A549 (cell line): ENCODE measurements around the gene SLC48A1. TPM values are rescaled to one million over a fixed set of nuclear protein-coding genes. Genes with fewer than 3 reads are reported as not detected.
"Not testable (repeated sequence)": the region's sequence is repeated elsewhere in the genome, so short reads cannot be mapped to it uniquely, and the experiment has no call there.

ENCODE experiments used
- ATAC-seq, 2 experiments: fragments of 200-7000 bp in 1 of 2; fragments of >200 bp in 1 of 2; cut with Nextera tagmentation in 1 of 2; cut with Tn5 transposase in 1 of 2; 3 replicates each; pipeline versions ENCODE4 v1.8.0 to v1.9.1; 2018 to 2020; ENCODE audit warnings: mild to moderate bottlenecking in 1 of 2, moderate library complexity in 1 of 2
- CTCF ChIA-PET: fragments of 300-600 bp; sonication (Branson Sonifier 250); formaldehyde crosslinking; extraction: SDS; loops from one replicate; lab custom pipeline; 2021; ENCODE audit warnings: antibody characterized with exemption, inconsistent platforms; lab: Yijun Ruan, JAX
- POLR2A ChIA-PET: fragments of 350-600 bp; formaldehyde crosslinking; extraction: SDS; loops from one replicate; lab custom pipeline; 2021; ENCODE audit warnings: antibody characterized with exemption, inconsistent platforms; lab: Yijun Ruan, JAX
- DNase-seq, 2 experiments: peaks; one replicate each; pipeline versions ENCODE4 v3.0.0 to v3.0.0-alpha.2; 2011 to 2016; ENCODE audit warnings: low read depth in 1 of 2, low spot score in 1 of 2
- FAIRE-seq: peaks from 2 replicates; lab custom pipeline; 2011; peaks lifted over from hg19 to GRCh38; lab: Jason Lieb, UNC
- H3K27ac ChIP-seq, 2 experiments: fragments of >200 bp; sonication (Bioruptor Twin); formaldehyde crosslinking; 3 replicates each; pipeline ENCODE4 v1.5.1; 2016 to 2017
- H3K4me1 ChIP-seq: fragments of >200 bp; sonication (Bioruptor Twin); formaldehyde crosslinking; 3 replicates; pipeline ENCODE4 v1.6.1; 2016
- H3K4me2 ChIP-seq: fragments of >200 bp; sonication (Bioruptor Twin); formaldehyde crosslinking; 3 replicates; pipeline ENCODE4 v1.6.1; 2016
- H3K4me3 ChIP-seq: fragments of >200 bp; sonication (Bioruptor Twin); formaldehyde crosslinking; 3 replicates; pipeline ENCODE4 v1.5.1; 2016
- H3K9me3 ChIP-seq: fragments of >200 bp; sonication (Bioruptor Twin); formaldehyde crosslinking; 3 replicates; pipeline ENCODE4 v1.6.1; 2016
- EHMT2 ChIP-seq: fragments of 200-600 bp; sonication (generic); IDR thresholded peaks from 2 replicates; pipeline ENCODE4 v1.6.1; 2016; ENCODE audit warnings: antibody characterized with exemption, low read depth, mild to moderate bottlenecking, moderate library complexity
- ESRRA ChIP-seq: fragments of 150-350 bp; IDR thresholded peaks from 2 replicates; pipeline ENCODE4 v1.6.1; 2014; ENCODE audit warnings: mild to moderate bottlenecking, low read length, borderline replicate concordance
- FOSL2 ChIP-seq, 2 experiments: fragments of 450-650 bp in 1 of 2; fragments of >200 bp in 1 of 2; sonication (Bioruptor Twin) in 1 of 2; formaldehyde crosslinking; IDR thresholded peaks; 2 replicates each; pipeline versions ENCODE4 v1.5.0 to v1.6.1; 2016 to 2020; ENCODE audit warnings: mild to moderate bottlenecking in 1 of 2, moderate library complexity in 1 of 2
- GATA3 ChIP-seq: IDR thresholded peaks from 2 replicates; pipeline ENCODE4 v1.6.1; 2012; ENCODE audit warnings: borderline replicate concordance
- HOXB5 ChIP-seq: fragments of 250-450 bp; sonication (Bioruptor Pico); IDR thresholded peaks from 2 replicates; pipeline ENCODE4 v1.5.0; 2020; ENCODE audit warnings: mild to moderate bottlenecking, moderate library complexity
- JUN ChIP-seq, 2 experiments: fragments of >200 bp; sonication (Bioruptor Twin); formaldehyde crosslinking; IDR thresholded peaks; 2 replicates in 1 of 2; 3 replicates in 1 of 2; pipeline ENCODE4 v1.6.1; 2016 to 2017
- POLR2A ChIP-seq: IDR thresholded peaks from 2 replicates; pipeline ENCODE4 v1.6.1; 2012; ENCODE audit warnings: mild to moderate bottlenecking, low read length
- RARB ChIP-seq: fragments of 250-450 bp; sonication (Bioruptor Pico); IDR thresholded peaks from 2 replicates; pipeline ENCODE4 v1.8.0; 2021; ENCODE audit warnings: mild to moderate bottlenecking, moderate library complexity
- SREBF2 ChIP-seq: fragments of 450-650 bp; IDR thresholded peaks from 2 replicates; pipeline ENCODE4 v1.6.1; 2014; ENCODE audit warnings: mild to moderate bottlenecking, moderate library complexity
- TP53 ChIP-seq: fragments of 250-450 bp; sonication (Bioruptor Pico); IDR thresholded peaks from 2 replicates; pipeline ENCODE4 v1.5.0; 2021; ENCODE audit warnings: mild to moderate bottlenecking, moderate library complexity
- WGBS: methylation state at CpG from one replicate; pipeline ENCODE4 v1.1.6; 2017; ENCODE audit errors: missing lambda C conversion rate; 5-methylcytosine and 5-hydroxymethylcytosine counted together
- polyA plus RNA-seq, 4 experiments: library from polyadenylated mRNA; depleted of rRNA in 3 of 4; stranded (reverse); fragments of >200 nt; fragmentation: RNase III in 1 of 4; extraction: RNeasy Plus Mini Kit Qiagen cat#74134 plus additional on column Dnase treatment in 1 of 4; gene quantifications; 2 replicates in 3 of 4; 3 replicates in 1 of 4; pipeline ENCODE4 v1.2.3, GENCODE V29; 2011 to 2017
- TF ChIP-seq, protein P1 (sequence below): fragments of 250-450 bp; sonication (Bioruptor Pico); IDR thresholded peaks from 2 replicates; pipeline ENCODE4 v1.5.0; 2021; ENCODE audit warnings: mild to moderate bottlenecking, moderate library complexity, borderline replicate concordance
- TF ChIP-seq, protein P2 (sequence below): fragments of 450-650 bp; IDR thresholded peaks from 2 replicates; pipeline ENCODE4 v1.6.1; 2014; ENCODE audit warnings: antibody characterized with exemption
- TF ChIP-seq, protein P3 (sequence below): fragments of >200 bp; sonication (Bioruptor Twin); formaldehyde crosslinking; IDR thresholded peaks from 3 replicates; pipeline ENCODE4 v1.5.1; 2016
- TF ChIP-seq, protein P4 (sequence below): fragments of 250-450 bp; sonication (Bioruptor Pico); IDR thresholded peaks from 2 replicates; pipeline ENCODE4 v1.5.0; 2020; ENCODE audit warnings: low read depth, mild to moderate bottlenecking, moderate library complexity

The SLC48A1 gene
- polyA plus RNA-seq, 2 of the 4 experiments (the other 2 are of a cell fraction), result 25.1 to 32.6 TPM

DNA sequence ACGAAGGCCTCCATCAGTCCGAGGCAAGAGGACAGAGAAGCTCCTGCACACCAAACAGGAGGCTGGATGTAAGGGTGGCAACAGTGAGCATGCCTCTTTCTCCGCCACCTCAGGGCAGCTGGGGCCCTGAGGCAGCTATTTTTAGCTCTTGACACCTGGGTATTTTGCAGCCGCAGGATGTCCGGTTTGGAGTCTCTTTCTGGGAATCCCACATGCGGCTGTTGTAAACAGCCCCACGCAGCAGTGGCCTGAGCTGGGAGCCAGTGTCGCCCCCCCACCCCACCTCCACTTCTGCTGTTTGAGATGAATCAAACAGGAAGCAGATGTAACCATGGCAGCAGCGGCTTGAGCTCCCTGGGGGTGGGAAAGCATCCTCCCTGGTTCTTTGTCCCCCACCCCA is 35.0 kb downstream of the SLC48A1 start (continued):
- TF ChIP-seq, protein P1, sequence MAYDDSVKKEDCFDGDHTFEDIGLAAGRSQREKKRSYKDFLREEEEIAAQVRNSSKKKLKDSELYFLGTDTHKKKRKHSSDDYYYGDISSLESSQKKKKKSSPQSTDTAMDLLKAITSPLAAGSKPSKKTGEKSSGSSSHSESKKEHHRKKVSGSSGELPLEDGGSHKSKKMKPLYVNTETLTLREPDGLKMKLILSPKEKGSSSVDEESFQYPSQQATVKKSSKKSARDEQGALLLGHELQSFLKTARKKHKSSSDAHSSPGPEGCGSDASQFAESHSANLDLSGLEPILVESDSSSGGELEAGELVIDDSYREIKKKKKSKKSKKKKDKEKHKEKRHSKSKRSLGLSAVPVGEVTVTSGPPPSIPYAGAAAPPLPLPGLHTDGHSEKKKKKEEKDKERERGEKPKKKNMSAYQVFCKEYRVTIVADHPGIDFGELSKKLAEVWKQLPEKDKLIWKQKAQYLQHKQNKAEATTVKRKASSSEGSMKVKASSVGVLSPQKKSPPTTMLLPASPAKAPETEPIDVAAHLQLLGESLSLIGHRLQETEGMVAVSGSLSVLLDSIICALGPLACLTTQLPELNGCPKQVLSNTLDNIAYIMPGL, result no peak
- TF ChIP-seq ESRRA (no peak), EHMT2 (no peak), HOXB5 (no peak), FOSL2 (IDR thresholded peaks at IDR 0.05) (no peak), FOSL2 (CRISPR knock-in tag; IDR thresholded peaks at IDR 0.05) (no peak), RARB (CRISPR knock-in tag) (no peak), POLR2A (no peak)
- TF ChIP-seq, all 56 proteins: peak for 0

DNA sequence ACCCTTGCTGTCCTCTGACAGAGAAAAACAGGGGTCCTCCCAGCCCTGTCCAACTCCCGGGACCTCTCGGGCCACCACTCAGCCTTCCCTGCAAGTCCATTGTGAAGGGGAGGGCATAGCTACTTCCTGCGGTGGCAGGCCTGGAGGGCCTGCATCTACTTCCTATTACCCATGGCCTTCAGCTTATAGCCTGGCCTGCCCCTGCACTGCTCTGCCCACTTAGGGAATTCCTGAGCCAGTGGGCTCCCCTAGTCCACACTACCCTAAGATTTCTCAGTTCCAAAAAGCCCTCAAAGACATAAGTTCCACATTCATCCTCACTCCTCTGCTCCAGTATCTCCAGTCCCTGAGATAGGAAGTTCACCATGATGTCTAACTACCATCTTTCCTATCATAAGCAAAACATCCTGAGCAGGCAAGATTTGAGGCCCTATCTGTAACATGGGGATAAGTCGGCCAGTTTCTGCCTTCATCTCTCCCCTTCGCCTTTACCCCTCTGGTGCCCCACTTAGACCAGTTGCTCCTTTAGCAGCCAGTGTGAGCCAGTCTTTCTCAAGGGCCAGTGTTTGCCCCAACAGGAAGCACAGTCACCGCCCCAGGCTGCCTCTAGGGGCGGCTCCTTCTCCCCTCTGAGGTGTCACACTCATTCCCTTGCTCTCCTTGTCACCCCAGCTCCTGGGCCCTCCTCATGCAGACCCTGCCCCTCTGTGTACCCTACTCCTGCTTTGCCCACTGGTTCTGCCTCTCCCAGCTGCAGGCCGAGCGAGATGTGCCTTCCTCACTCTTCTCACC is 35.7 kb downstream of the SLC48A1 start:
- POLR2A ChIA-PET, result no interaction called here
- DNase-seq, result peak in 1 of 2 experiments; percentile 53
- peak overlapping the region in 1 of 2 experiments; percentile 57; a peak in 2 of 6 replicates for H3K27ac ChIP-seq

DNA sequence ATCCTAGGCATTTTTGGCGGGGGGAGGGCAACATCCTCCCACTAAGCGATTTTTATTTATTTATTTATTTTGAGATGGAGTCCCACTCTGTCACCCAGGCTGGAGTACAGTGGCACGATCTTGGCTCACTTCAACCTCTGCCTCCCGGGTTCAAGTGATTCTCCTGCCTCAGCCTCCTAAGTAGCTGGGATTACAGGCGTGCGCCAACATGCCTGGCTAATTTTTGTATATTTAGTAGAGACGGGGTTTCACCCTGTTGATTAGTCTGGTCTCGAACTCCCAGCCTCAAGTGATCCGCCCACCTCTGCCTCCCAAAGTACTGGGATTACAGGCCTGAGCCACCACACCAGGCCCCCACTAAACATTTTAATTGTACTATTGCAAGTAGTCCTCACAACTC is 36.5 kb downstream of the SLC48A1 start:
- H3K27ac ChIP-seq, result peak overlapping the region in 1 of 2 experiments; percentile 57; a peak in 2 of 6 replicates
- 0 out of 3 replicates have a peak overlapping the region, but pooled peaks have one; percentile 6 for H3K4me2 ChIP-seq
- ATAC-seq, FAIRE-seq, H3K4me3 ChIP-seq, POLR2A ChIA-PET, H3K9me3 ChIP-seq, DNase-seq: not testable (repeated sequence)
- peaks cover 64% of the 10 kb centered on the region for H3K4me1 ChIP-seq
- CTCF ChIA-PET, result interaction anchor here (0.7 to 59.0 kb wide), 4 partner anchors 17 to 67 kb away, joined by 3 to 1532 read pairs (median 4); no protein-coding TSS in a partner anchor
- 92% methylated on average over 9 of the region's 9 CpGs for WGBS

More for the DNA sequence above, 35.7 kb downstream of the SLC48A1 start:
- TF ChIP-seq, protein P2, sequence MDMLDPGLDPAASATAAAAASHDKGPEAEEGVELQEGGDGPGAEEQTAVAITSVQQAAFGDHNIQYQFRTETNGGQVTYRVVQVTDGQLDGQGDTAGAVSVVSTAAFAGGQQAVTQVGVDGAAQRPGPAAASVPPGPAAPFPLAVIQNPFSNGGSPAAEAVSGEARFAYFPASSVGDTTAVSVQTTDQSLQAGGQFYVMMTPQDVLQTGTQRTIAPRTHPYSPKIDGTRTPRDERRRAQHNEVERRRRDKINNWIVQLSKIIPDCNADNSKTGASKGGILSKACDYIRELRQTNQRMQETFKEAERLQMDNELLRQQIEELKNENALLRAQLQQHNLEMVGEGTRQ, result no peak
- no peak for TF ChIP-seq GATA3
- no peak for TF ChIP-seq SREBF2
- TF ChIP-seq, protein P3, sequence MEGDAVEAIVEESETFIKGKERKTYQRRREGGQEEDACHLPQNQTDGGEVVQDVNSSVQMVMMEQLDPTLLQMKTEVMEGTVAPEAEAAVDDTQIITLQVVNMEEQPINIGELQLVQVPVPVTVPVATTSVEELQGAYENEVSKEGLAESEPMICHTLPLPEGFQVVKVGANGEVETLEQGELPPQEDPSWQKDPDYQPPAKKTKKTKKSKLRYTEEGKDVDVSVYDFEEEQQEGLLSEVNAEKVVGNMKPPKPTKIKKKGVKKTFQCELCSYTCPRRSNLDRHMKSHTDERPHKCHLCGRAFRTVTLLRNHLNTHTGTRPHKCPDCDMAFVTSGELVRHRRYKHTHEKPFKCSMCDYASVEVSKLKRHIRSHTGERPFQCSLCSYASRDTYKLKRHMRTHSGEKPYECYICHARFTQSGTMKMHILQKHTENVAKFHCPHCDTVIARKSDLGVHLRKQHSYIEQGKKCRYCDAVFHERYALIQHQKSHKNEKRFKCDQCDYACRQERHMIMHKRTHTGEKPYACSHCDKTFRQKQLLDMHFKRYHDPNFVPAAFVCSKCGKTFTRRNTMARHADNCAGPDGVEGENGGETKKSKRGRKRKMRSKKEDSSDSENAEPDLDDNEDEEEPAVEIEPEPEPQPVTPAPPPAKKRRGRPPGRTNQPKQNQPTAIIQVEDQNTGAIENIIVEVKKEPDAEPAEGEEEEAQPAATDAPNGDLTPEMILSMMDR, result no peak
- TF ChIP-seq JUN (IDR thresholded peaks at IDR 0.05), result no peak
- TF ChIP-seq, protein P4, sequence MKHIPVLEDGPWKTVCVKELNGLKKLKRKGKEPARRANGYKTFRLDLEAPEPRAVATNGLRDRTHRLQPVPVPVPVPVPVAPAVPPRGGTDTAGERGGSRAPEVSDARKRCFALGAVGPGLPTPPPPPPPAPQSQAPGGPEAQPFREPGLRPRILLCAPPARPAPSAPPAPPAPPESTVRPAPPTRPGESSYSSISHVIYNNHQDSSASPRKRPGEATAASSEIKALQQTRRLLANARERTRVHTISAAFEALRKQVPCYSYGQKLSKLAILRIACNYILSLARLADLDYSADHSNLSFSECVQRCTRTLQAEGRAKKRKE, result no peak
- no peak for TF ChIP-seq TP53 (CRISPR knock-in tag)
- H3K9me3 ChIP-seq, result no peaks in the 10 kb centered on the region
- H3K4me1 ChIP-seq, result peaks cover 56% of the 10 kb centered on the region
- CTCF ChIA-PET, result interaction anchor here (1.2 to 59.0 kb wide), 8 partner anchors 10 to 93 kb away, joined by 3 to 1532 read pairs (median 9); partner anchors contain the start of gene HDAC7
- no peak overlapping the region for H3K4me3 ChIP-seq
- WGBS, result 84% methylated on average over 9 of the region's 9 CpGs
- 0 out of 3 replicates have a peak overlapping the region, but pooled peaks have one; percentile 6 for H3K4me2 ChIP-seq
- FAIRE-seq (no peak), ATAC-seq (peak in 1 of 2 experiments; percentile 22; a peak in 3 of 6 replicates)
